SK-N-SH (cell line): ENCODE results near the gene GTF2F2.

ENCODE experiments used
- CTCF ChIP-seq: fragments of 200-600 bp; sonication (generic); IDR thresholded peaks from 2 replicates; pipeline ENCODE4 v1.6.1; 2017; ENCODE audit warnings: antibody characterized with exemption, mild to moderate bottlenecking, moderate library complexity
- EP300 ChIP-seq, 2 experiments: IDR thresholded peaks; 2 replicates each; pipeline versions ENCODE4 v1.4.0 to v1.6.1; 2012; ENCODE audit warnings: borderline replicate concordance in 1 of 2, low read depth in 1 of 2, low read length in 1 of 2
- MXI1 ChIP-seq: IDR thresholded peaks from 2 replicates; pipeline ENCODE4 v1.6.1; 2012; ENCODE audit warnings: mild to moderate bottlenecking, low read depth, low read length, improper control_type of control experiment
- REST ChIP-seq: IDR thresholded peaks from 2 replicates; pipeline ENCODE4 v1.6.1; 2012; ENCODE audit warnings: mild to moderate bottlenecking, low read depth, low read length, moderate library complexity
- RXRA ChIP-seq: IDR thresholded peaks from 2 replicates; pipeline ENCODE4 v1.4.0; 2012; ENCODE audit warnings: low read depth, mild to moderate bottlenecking, borderline replicate concordance
- SMC3 ChIP-seq: IDR thresholded peaks from 2 replicates; pipeline ENCODE4 v1.6.1; 2012; ENCODE audit warnings: low read depth, low read length, improper control_type of control experiment
- USF1 ChIP-seq: IDR thresholded peaks from 2 replicates; pipeline ENCODE4 v1.4.0; 2012; ENCODE audit warnings: low read depth, borderline replicate concordance
- USF2 ChIP-seq: fragments of 150-350 bp; IDR thresholded peaks from 2 replicates; pipeline ENCODE4 v1.6.1; 2017; ENCODE audit warnings: antibody characterized with exemption, low read length, low read depth, borderline replicate concordance
- YY1 ChIP-seq: IDR thresholded peaks from 2 replicates; pipeline ENCODE4 v1.4.0; 2012; ENCODE audit warnings: low read depth, mild to moderate bottlenecking

GRCh38 chr13:45231722-45232121 lies 111.4 kb downstream of the GTF2F2 start:
- no peak for TF ChIP-seq CTCF
- no peak for TF ChIP-seq USF2
- no peak for TF ChIP-seq USF1
- TF ChIP-seq EP300 (IDR thresholded peaks at IDR 0.05; ENCODE audit: borderline replicate concordance in 1 of 2, low read depth in 1 of 2, low read length in 1 of 2): no peak
- no peak for TF ChIP-seq MXI1
- no peak for TF ChIP-seq SMC3
- TF ChIP-seq REST: no peak
- TF ChIP-seq YY1: no peak
- TF ChIP-seq RXRA: no peak
